HEK293 (cell line): ENCODE results near the gene SPACA9.

Source experiments
- CTCF ChIA-PET: fragments of 350-600 bp; formaldehyde crosslinking; extraction: SDS; loops from one replicate; lab custom pipeline; 2021; ENCODE audit warnings: antibody characterized with exemption; lab: Yijun Ruan, JAX
- POLR2A ChIA-PET: fragments of 300-600 bp; formaldehyde crosslinking; extraction: SDS; loops from one replicate; lab custom pipeline; 2020; ENCODE audit warnings: antibody characterized with exemption, inconsistent platforms; lab: Yijun Ruan, JAX
- H3K27ac ChIP-seq: fragments of 200-500 bp; sonication (Bioruptor generic); 2 replicates; pipeline ENCODE4 v1.5.1; 2014; ENCODE audit warnings: low read depth, low read length, control low read depth, inconsistent platforms; ENCODE audit errors: extremely low read depth
- H3K36me3 ChIP-seq, 2 experiments: fragments of 200-500 bp in 1 of 2; sonication (Bioruptor generic) in 1 of 2; 1 replicate in 1 of 2; 2 replicates in 1 of 2; pipeline ENCODE4 v1.5.1; 2014 to 2017; ENCODE audit warnings: inconsistent platforms in 2 of 2, low read length in 2 of 2; ENCODE audit not compliant: control insufficient read depth in 2 of 2, insufficient read depth in 1 of 2
- H3K4me1 ChIP-seq: fragments of 200-500 bp; sonication (Bioruptor generic); 2 replicates; pipeline ENCODE4 v1.5.1; 2014; ENCODE audit warnings: mild to moderate bottlenecking, low read length, inconsistent platforms; ENCODE audit not compliant: control insufficient read depth, insufficient read depth
- H3K4me3 ChIP-seq: 2 replicates; pipeline ENCODE4 v1.5.1; 2011; ENCODE audit warnings: low read depth, mild to moderate bottlenecking, control low read depth, low read length, moderate library complexity
- H3K9me3 ChIP-seq: fragments of 200-500 bp; sonication (Bioruptor generic); 2 replicates; pipeline ENCODE4 v1.5.1; 2014; ENCODE audit warnings: low read depth, low read length, inconsistent platforms; ENCODE audit not compliant: control insufficient read depth, insufficient read depth
- HIC1 ChIP-seq: fragments of 450-650 bp; formaldehyde crosslinking; IDR thresholded peaks from 2 replicates; pipeline ENCODE4 v1.5.1; 2016; ENCODE audit warnings: missing biosample characterization, missing genetic modification characterization
- KLF17 ChIP-seq: fragments of 450-650 bp; formaldehyde crosslinking; IDR thresholded peaks from 2 replicates; pipeline ENCODE4 v1.5.1; 2016; ENCODE audit warnings: missing biosample characterization, missing genetic modification characterization
- PRDM1 ChIP-seq: fragments of 450-650 bp; formaldehyde crosslinking; IDR thresholded peaks from 2 replicates; pipeline ENCODE4; 2016; ENCODE audit warnings: missing biosample characterization, missing genetic modification characterization
- TRIM28 ChIP-seq: IDR thresholded peaks from 2 replicates; pipeline ENCODE4 v1.6.1; 2011; ENCODE audit warnings: low read length, control low read depth, borderline replicate concordance
- ZIC2 ChIP-seq: fragments of 450-650 bp; formaldehyde crosslinking; IDR thresholded peaks from 2 replicates; pipeline ENCODE4 v1.5.1; 2016; ENCODE audit warnings: missing biosample characterization, missing genetic modification characterization
- ZNF19 ChIP-seq: fragments of 450-650 bp; formaldehyde crosslinking; IDR thresholded peaks from 2 replicates; pipeline ENCODE4; 2016; ENCODE audit warnings: missing biosample characterization, missing genetic modification characterization, low read depth
- ZNF202 ChIP-seq: fragments of 450-650 bp; formaldehyde crosslinking; IDR thresholded peaks from 2 replicates; pipeline ENCODE4 v1.5.1; 2016; ENCODE audit warnings: missing biosample characterization, missing genetic modification characterization, borderline replicate concordance
- ZNF600 ChIP-seq: fragments of 450-650 bp; formaldehyde crosslinking; IDR thresholded peaks from 2 replicates; pipeline ENCODE4 v1.5.1; 2016; ENCODE audit warnings: missing biosample characterization, missing genetic modification characterization
- ZNF76 ChIP-seq: fragments of 450-650 bp; formaldehyde crosslinking; IDR thresholded peaks from 2 replicates; pipeline ENCODE4; 2016; ENCODE audit warnings: low read depth, missing biosample characterization, missing genetic modification characterization, borderline replicate concordance
- TF ChIP-seq, protein P1 (sequence below): IDR thresholded peaks from 2 replicates; pipeline ENCODE4 v1.6.1; 2011; ENCODE audit warnings: mild to moderate bottlenecking, low read depth, low read length, borderline replicate concordance
- TF ChIP-seq, protein P2 (sequence below): fragments of 450-650 bp; formaldehyde crosslinking; IDR thresholded peaks from 2 replicates; pipeline ENCODE4 v1.5.1; 2017; ENCODE audit warnings: missing biosample characterization, missing genetic modification characterization

SPACA9 gene

GRCh38 chr9:132880324-132880661 is 1.6 kb downstream of the SPACA9 start:
- no peaks in the 10 kb centered on the region for H3K36me3 ChIP-seq
- H3K4me1 ChIP-seq: no peaks in the 10 kb centered on the region
- CTCF ChIA-PET: interaction anchor here (0.7 to 4.7 kb wide), 3 partner anchors 21 to 219 kb away, joined by 3 to 39 read pairs (median 3); no protein-coding TSS in a partner anchor
- no peaks in the 10 kb centered on the region for H3K9me3 ChIP-seq
- peak; percentile 52; the same call in 1 of the 2 replicates for TF ChIP-seq PRDM1 (tag by site-specific recombination)
- TF ChIP-seq TRIM28: no peak
- TF ChIP-seq ZNF76 (tag by site-specific recombination): no peak
- TF ChIP-seq ZNF19 (tag by site-specific recombination): no peak
- H3K4me3 ChIP-seq: no peak overlapping the region
- H3K27ac ChIP-seq: no peak overlapping the region
- POLR2A ChIA-PET: no interaction called here

- TF ChIP-seq ZIC2 (tag by site-specific recombination): 0 out of 2 replicates have a peak, but pooled peaks have one; percentile 12
- TF ChIP-seq, protein P1, sequence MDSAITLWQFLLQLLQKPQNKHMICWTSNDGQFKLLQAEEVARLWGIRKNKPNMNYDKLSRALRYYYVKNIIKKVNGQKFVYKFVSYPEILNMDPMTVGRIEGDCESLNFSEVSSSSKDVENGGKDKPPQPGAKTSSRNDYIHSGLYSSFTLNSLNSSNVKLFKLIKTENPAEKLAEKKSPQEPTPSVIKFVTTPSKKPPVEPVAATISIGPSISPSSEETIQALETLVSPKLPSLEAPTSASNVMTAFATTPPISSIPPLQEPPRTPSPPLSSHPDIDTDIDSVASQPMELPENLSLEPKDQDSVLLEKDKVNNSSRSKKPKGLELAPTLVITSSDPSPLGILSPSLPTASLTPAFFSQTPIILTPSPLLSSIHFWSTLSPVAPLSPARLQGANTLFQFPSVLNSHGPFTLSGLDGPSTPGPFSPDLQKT: no peak
- CTCF ChIA-PET: no interaction called here
- no peaks in the 10 kb centered on the region for H3K9me3 ChIP-seq
- no peak overlapping the region for H3K27ac ChIP-seq
- H3K36me3 ChIP-seq: no peaks in the 10 kb centered on the region
- H3K4me3 ChIP-seq: no peak overlapping the region
- H3K4me1 ChIP-seq: no peaks in the 10 kb centered on the region
- POLR2A ChIA-PET: no interaction called here
These were observed 3.1 kb downstream of the SPACA9 start for GRCh38 chr9:132881826-132882225.

DNA sequence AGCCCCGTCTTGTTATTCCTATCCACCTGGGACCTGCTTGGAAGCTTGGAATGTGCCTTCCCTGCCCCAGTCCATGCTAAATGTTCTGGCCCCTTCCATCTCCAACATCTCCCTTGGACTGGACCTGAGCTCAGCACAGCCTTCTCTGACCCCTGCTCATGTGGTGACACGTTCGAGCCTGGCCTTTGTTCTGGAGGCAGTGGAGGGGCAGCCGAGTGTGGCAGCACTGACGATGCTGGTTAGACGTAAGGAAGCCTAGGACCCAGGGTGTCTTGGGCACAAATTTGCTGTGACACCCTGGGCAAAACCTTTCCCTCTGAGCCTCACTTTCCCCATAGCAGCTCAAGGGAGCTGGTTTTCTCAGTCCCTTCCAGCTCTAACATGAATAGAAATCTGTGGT is 3.9 kb downstream of the SPACA9 start:
- Histone ChIP-seq H3K4me3 (no peak overlapping the region), H3K9me3 (no peaks in the 10 kb centered on the region), H3K4me1 (no peaks in the 10 kb centered on the region)
- POLR2A ChIA-PET: no interaction called here
- TF ChIP-seq ZNF202 (tag by site-specific recombination) (no peak), ZNF600 (0 out of 2 replicates have a peak, but pooled peaks have one; percentile 10), HIC1 (tag by site-specific recombination) (no peak)
- TF ChIP-seq, all 188 proteins: peak for 1
- CTCF ChIA-PET: interaction anchor here (2.6 kb wide), 1 partner anchor 19 kb away, joined by 16 read pairs; no protein-coding TSS in a partner anchor
- H3K36me3 ChIP-seq: no peaks in the 10 kb centered on the region
- H3K27ac ChIP-seq: no peak overlapping the region

DNA sequence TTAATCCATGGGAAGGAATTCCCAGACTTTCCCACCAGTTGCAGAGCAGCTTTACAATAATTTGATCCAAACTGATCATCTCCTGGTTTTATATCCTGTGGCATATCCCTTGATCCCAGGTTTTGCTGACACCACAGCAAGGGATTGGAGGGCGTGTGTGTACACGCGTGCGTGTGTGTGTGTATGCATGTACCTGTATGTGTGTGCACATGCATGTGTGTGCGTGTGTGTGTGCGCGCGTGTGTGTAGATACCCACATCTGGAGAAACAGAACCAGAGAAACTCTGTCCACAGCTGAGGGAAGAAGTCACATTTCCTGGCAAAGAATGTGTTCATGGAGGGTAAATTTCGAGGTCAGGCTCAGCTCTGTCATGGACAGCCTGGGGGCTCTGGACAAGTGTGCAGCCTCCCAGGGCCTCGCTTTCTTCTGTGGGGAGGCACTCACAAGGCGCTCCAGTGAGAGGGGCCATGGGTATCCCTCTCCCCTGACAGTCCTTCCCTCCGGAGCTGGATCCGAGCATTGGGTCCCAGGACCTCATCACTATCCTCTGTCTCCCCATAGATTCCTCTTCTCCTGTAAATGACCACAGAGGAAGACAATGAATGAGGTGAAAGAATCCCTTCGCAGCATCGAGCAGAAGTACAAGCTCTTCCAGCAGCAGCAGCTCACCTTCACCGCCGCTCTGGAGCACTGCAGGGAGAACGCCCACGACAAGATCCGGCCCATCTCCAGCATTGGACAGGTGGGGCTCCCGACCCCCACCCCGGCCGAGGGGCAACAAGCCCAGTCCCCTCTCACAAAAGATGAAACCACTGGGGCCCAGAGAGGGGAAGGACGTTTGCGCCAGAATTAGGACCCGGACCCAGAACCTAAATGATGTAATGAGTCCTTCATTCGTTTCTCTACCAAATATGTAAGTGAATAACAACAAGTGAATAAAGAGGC is 4.9 kb downstream of the SPACA9 start:
- H3K9me3 ChIP-seq: no peaks in the 10 kb centered on the region
- CTCF ChIA-PET: interaction anchor here (2.6 kb wide), 1 partner anchor 18 kb away, joined by 16 read pairs; no protein-coding TSS in a partner anchor
- no peak overlapping the region for H3K4me3 ChIP-seq
- no peaks in the 10 kb centered on the region for H3K36me3 ChIP-seq
- no peak for TF ChIP-seq KLF17 (tag by site-specific recombination)
- TF ChIP-seq, protein P2, sequence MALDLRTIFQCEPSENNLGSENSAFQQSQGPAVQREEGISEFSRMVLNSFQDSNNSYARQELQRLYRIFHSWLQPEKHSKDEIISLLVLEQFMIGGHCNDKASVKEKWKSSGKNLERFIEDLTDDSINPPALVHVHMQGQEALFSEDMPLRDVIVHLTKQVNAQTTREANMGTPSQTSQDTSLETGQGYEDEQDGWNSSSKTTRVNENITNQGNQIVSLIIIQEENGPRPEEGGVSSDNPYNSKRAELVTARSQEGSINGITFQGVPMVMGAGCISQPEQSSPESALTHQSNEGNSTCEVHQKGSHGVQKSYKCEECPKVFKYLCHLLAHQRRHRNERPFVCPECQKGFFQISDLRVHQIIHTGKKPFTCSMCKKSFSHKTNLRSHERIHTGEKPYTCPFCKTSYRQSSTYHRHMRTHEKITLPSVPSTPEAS (tag by site-specific recombination): peak; percentile 95
- TF ChIP-seq, all 188 proteins: peak for 1
- POLR2A ChIA-PET: interaction anchor here (0.7 kb wide), 1 partner anchor 60 kb away, joined by 3 read pairs; no protein-coding TSS in a partner anchor
- H3K4me1 ChIP-seq: no peaks in the 10 kb centered on the region
- H3K27ac ChIP-seq: no peak overlapping the region
